K562 (cell line): ENCODE data around the gene KYAT1. TPM values are rescaled to one million over a fixed set of nuclear protein-coding genes. Genes with fewer than 3 reads are reported as not detected.

Experiments used
- ATAC-seq: fragments of 200-7000 bp; cut with Tn5 transposase; 3 replicates; pipeline ENCODE4 v1.9.1; 2020; ENCODE audit warnings: moderate library complexity
- BruUV-seq: library from RNA; stranded (reverse); fragments of 400-500 nt; replicated peaks from 2 replicates; lab custom pipeline; 2021; lab: Mats Ljungman, UMichigan
- CTCF ChIA-PET: fragments of 300-600 bp; formaldehyde crosslinking; extraction: SDS; loops from one replicate; lab custom pipeline; 2021; ENCODE audit warnings: low intra/inter-chr PET ratio; lab: Yijun Ruan, JAX
- POLR2A ChIA-PET: fragments of 300-600, 350-650 bp; sonication (Branson Sonifier 250); formaldehyde crosslinking; extraction: SDS; loops from one replicate; lab custom pipeline; 2021; ENCODE audit warnings: antibody characterized with exemption, inconsistent platforms; lab: Yijun Ruan, JAX
- DNase-seq, 4 experiments: peaks; one replicate each; pipeline versions ENCODE4 v3.0.0 to v3.0.0-alpha.2; 2011 to 2018; ENCODE audit warnings: low spot score in 3 of 4, mixed read lengths in 3 of 4; ENCODE audit errors: extremely low read depth in 1 of 4
- FAIRE-seq: peaks from 2 replicates; lab custom pipeline; 2011; peaks lifted over from hg19 to GRCh38; lab: Jason Lieb, UNC
- H2AFZ ChIP-seq: 2 replicates; pipeline ENCODE4 v1.6.0; 2011; ENCODE audit warnings: low read depth, low read length, control low read depth, inconsistent platforms
- H3K27ac ChIP-seq: fragments of 200-600 bp; 3 replicates; pipeline ENCODE4 v1.8.0; 2011; ENCODE audit warnings: low read depth, mild to moderate bottlenecking, control low read depth, inconsistent platforms, low read length, moderate library complexity, mixed read lengths; ENCODE audit errors: extremely low read depth
- H3K27me3 ChIP-seq, 2 experiments: fragments of 300-600 bp in 1 of 2; 2 replicates in 1 of 2; 3 replicates in 1 of 2; pipeline versions ENCODE4 v1.6.0 to v1.8.0; 2011; ENCODE audit warnings: inconsistent platforms in 2 of 2, low read length in 2 of 2, mild to moderate bottlenecking in 1 of 2, mixed read lengths in 1 of 2, moderate library complexity in 1 of 2; ENCODE audit not compliant: control insufficient read depth in 2 of 2, insufficient read depth in 2 of 2
- H3K36me3 ChIP-seq: fragments of 300-600 bp; 3 replicates; pipeline ENCODE4 v1.8.0; 2011; ENCODE audit warnings: mild to moderate bottlenecking, low read length, inconsistent platforms; ENCODE audit not compliant: control insufficient read depth, insufficient read depth
- H3K4me1 ChIP-seq, 2 experiments: fragments of 200-600 bp in 1 of 2; replicated peaks in 1 of 2; 2 replicates in 1 of 2; 3 replicates in 1 of 2; pipeline versions ENCODE4 v1.5.1 to v1.8.0; 2011; ENCODE audit warnings: inconsistent platforms in 2 of 2, low read length in 2 of 2, mild to moderate bottlenecking in 1 of 2, mixed read lengths in 1 of 2, moderate library complexity in 1 of 2; ENCODE audit not compliant: control insufficient read depth in 2 of 2, insufficient read depth in 2 of 2
- H3K4me2 ChIP-seq: 2 replicates; pipeline ENCODE4 v1.6.1; 2011; ENCODE audit warnings: low read length, control low read depth, inconsistent platforms, mixed read lengths; ENCODE audit not compliant: insufficient read depth
- H3K4me3 ChIP-seq: fragments of 200-600 bp; sonication (generic), shearing (Covaris generic); 2 replicates; pipeline ENCODE4 v1.5.1; 2016; ENCODE audit warnings: control low read depth, inconsistent platforms
- H3K79me2 ChIP-seq: fragments of 200-600 bp; 3 replicates; pipeline ENCODE4 v1.8.0; 2011; ENCODE audit warnings: low read length, inconsistent platforms; ENCODE audit not compliant: control insufficient read depth, insufficient read depth
- H3K9ac ChIP-seq, 2 experiments: 2 replicates each; pipeline versions ENCODE4 v1.6.0 to v1.6.1; 2011; ENCODE audit warnings: low read depth in 2 of 2, low read length in 2 of 2, control low read depth in 1 of 2, inconsistent platforms in 1 of 2, mild to moderate bottlenecking in 1 of 2, mixed read lengths in 1 of 2; ENCODE audit not compliant: insufficient read depth in 1 of 2
- H3K9me1 ChIP-seq: one replicate; pipeline ENCODE4 v1.6.0; 2011; ENCODE audit warnings: inconsistent platforms, mild to moderate bottlenecking, low read length, moderate library complexity; ENCODE audit not compliant: control insufficient read depth, insufficient read depth
- H3K9me3 ChIP-seq: replicated peaks from 2 replicates; pipeline ENCODE4 v1.5.1; 2011; ENCODE audit warnings: low read depth, low read length, inconsistent platforms; ENCODE audit not compliant: control insufficient read depth, insufficient read depth
- H4K20me1 ChIP-seq: replicated peaks from 2 replicates; pipeline ENCODE4 v1.6.1; 2011; ENCODE audit warnings: low read length, inconsistent platforms, mixed read lengths; ENCODE audit not compliant: control insufficient read depth, insufficient read depth
- DLX4 ChIP-seq: fragments of 250-450 bp; sonication (Bioruptor Pico); IDR thresholded peaks from 2 replicates; pipeline ENCODE4 v1.6.1; 2021; ENCODE audit warnings: mild to moderate bottlenecking
- ESRRA ChIP-seq: fragments of 450-650 bp; IDR thresholded peaks from 2 replicates; pipeline ENCODE4 v1.6.1; 2014; ENCODE audit warnings: low read depth, mild to moderate bottlenecking, moderate library complexity, borderline replicate concordance
- HDAC3 ChIP-seq: fragments of 450-650 bp; IDR thresholded peaks from 2 replicates; pipeline ENCODE4 v1.6.1; 2018; ENCODE audit warnings: borderline replicate concordance, mild to moderate bottlenecking, moderate library complexity; ENCODE audit not compliant: partially characterized antibody
- PBX2 ChIP-seq, 2 experiments: IDR thresholded peaks in 1 of 2; conservative IDR thresholded peaks in 1 of 2; 2 replicates each; pipeline ENCODE4 v1.6.1; 2016; ENCODE audit warnings: low read depth in 2 of 2, mild to moderate bottlenecking in 1 of 2, missing compliant biosample characterization in 1 of 2, missing genetic modification characterization in 1 of 2, moderate library complexity in 1 of 2
- ZFP1 ChIP-seq: fragments of 450-650 bp; formaldehyde crosslinking; IDR thresholded peaks from 2 replicates; pipeline ENCODE4 v1.4.0; 2020; ENCODE audit warnings: mild to moderate bottlenecking, mixed read lengths
- ZNF518B ChIP-seq: fragments of 250-450 bp; sonication (Bioruptor Pico); IDR thresholded peaks from 2 replicates; pipeline ENCODE4 v1.5.0; 2021; ENCODE audit warnings: mild to moderate bottlenecking, moderate library complexity
- ZNF668 ChIP-seq: fragments of 250-450 bp; sonication (Bioruptor Pico); IDR thresholded peaks from 2 replicates; pipeline ENCODE4 v1.8.0; 2022; ENCODE audit warnings: mild to moderate bottlenecking, inconsistent platforms
- WGBS: fragments of 100-300 bp; shearing (Covaris generic); methylation state at CpG from one replicate; pipeline ENCODE4 v1.1.6; 2016; ENCODE audit warnings: low coverage, mixed read lengths; ENCODE audit not compliant: insufficient coverage; ENCODE audit errors: missing lambda C conversion rate; 5-methylcytosine and 5-hydroxymethylcytosine counted together
- in situ Hi-C: fragments of 300-500 bp; cut with MboI; formaldehyde crosslinking; loops from 4 replicates; pipeline ENCODE4 v1.15.0; 2018; ENCODE audit warnings: inconsistent platforms, mixed read lengths
- intact Hi-C: fragments of 100-400 bp; cut with micrococcal nuclease; formaldehyde crosslinking; loops from 2 replicates; pipeline ENCODE4 v1.14.2; 2022
- polyA plus RNA-seq, 8 experiments: library from polyadenylated mRNA; depleted of rRNA in 4 of 8; stranded (reverse) in 5 of 8; unstranded in 3 of 8; fragments of >200 nt; fragmentation: Nextera tagmentation in 2 of 8; fragmentation: Illumina TruSeq in 1 of 8; extraction: Ambion mirVana in 2 of 8; extraction: Trizol in 1 of 8; gene quantifications; 2 replicates each; pipeline versions ENCODE4 v1.2.1 to v1.2.3, GENCODE V29; 2011 to 2014; ENCODE audit warnings: inconsistent platforms in 1 of 8, missing spikeins in 1 of 8
- total RNA-seq, 7 experiments: library from RNA; depleted of rRNA in 6 of 7; stranded (reverse); fragments of >200 nt in 6 of 7; fragmentation: Illumina TruSeq in 2 of 7; extraction: Trizol in 2 of 7; gene quantifications; 2 replicates each; pipeline versions ENCODE4 v1.2.1 to v1.2.3, GENCODE V29; 2011 to 2021; ENCODE audit warnings: low replicate concordance in 1 of 7
- TF ChIP-seq, protein P1 (sequence below): sonication (generic); formaldehyde crosslinking; IDR thresholded peaks from 2 replicates; pipeline ENCODE4 v1.8.1; 2023; ENCODE audit warnings: mild to moderate bottlenecking, missing genetic modification reagents
- TF ChIP-seq, protein P2 (sequence below), 2 experiments: fragments of 450-650 bp in 1 of 2; IDR thresholded peaks; 2 replicates each; pipeline ENCODE4 v1.6.1; 2011 to 2017; ENCODE audit warnings: low read depth in 2 of 2, antibody characterized with exemption in 1 of 2, borderline replicate concordance in 1 of 2, low read length in 1 of 2, mild to moderate bottlenecking in 1 of 2, mixed read lengths in 1 of 2; ENCODE audit not compliant: control insufficient read depth in 1 of 2

KYAT1 gene
- total and polyA plus RNA-seq, 9 of the 15 experiments (the other 6 are each of a cell fraction or from before 2014, with no cell fraction given), result 6.4 to 16.8 (median 11.1) TPM

DNA sequence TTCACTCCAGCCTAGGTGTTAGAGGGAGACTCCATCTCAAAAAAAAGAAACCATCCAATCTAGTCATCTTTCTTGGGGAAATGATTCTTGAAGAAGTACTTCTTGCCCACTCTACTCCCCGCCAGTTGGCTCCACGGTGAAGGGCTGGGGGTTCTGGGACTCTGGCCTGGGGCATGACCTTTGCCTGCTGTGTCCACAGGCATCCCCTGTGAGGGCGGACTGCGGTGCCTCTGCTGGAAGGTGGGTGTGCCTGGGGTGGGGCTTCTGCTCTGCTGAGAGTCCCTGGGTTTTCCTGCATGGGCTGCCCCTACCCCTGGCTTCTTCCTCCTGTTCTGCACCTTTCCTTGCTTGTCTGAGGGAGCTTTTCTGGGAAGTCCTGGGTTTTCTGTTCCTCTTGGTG lies 91.2 kb downstream of the KYAT1 start:
- Histone ChIP-seq H2AFZ (no peak overlapping the region), H4K20me1 (no peaks in the 10 kb centered on the region), H3K4me1 (peaks cover 6 to 17% of the 10 kb centered on the region in 2 experiments; a peak in 4 of 5 replicates), H3K4me3 (no peak overlapping the region), H3K4me2 (no peak overlapping the region), H3K79me2 (peaks cover 22% of the 10 kb centered on the region), H3K9me3 (no peaks in the 10 kb centered on the region), H3K36me3 (peaks cover 54% of the 10 kb centered on the region), H3K27ac (no peak overlapping the region), H3K9me1 (no peaks in the 10 kb centered on the region), H3K27me3 (no peaks in the 10 kb centered on the region), H3K9ac (peak overlapping the region in 1 of 2 experiments; percentile 19; a peak in 1 of 4 replicates)
- no TSS peak for BruUV-seq
- CTCF ChIA-PET, result no interaction called here
- intact Hi-C loops, result no loop called here
- in situ Hi-C loops, result no loop called here
- ATAC-seq (no peak), DNase-seq (no peak), FAIRE-seq (no peak)
- 82% methylated on average over 4 of the region's 4 CpGs for WGBS
- POLR2A ChIA-PET, result interaction anchor here (0.6 kb wide), 1 partner anchor 19 kb away, joined by 3 read pairs; the partner anchor contains the start of gene ZER1
- TF ChIP-seq ESRRA (no peak), ZNF668 (no peak), DLX4 (CRISPR knock-in tag) (no peak), ZNF518B (CRISPR knock-in tag) (no peak), ZFP1 (no peak), HDAC3 (no peak), PBX2 (CRISPR knock-in tag; IDR thresholded peaks at IDR 0.05; ENCODE audit: low read depth) (no peak), PBX2 (tag; conservative IDR thresholded peaks at IDR 0.05; ENCODE audit: low read depth) (no peak)
- TF ChIP-seq, protein P1, sequence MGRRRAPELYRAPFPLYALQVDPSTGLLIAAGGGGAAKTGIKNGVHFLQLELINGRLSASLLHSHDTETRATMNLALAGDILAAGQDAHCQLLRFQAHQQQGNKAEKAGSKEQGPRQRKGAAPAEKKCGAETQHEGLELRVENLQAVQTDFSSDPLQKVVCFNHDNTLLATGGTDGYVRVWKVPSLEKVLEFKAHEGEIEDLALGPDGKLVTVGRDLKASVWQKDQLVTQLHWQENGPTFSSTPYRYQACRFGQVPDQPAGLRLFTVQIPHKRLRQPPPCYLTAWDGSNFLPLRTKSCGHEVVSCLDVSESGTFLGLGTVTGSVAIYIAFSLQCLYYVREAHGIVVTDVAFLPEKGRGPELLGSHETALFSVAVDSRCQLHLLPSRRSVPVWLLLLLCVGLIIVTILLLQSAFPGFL, result no peak
- TF ChIP-seq, protein P2, sequence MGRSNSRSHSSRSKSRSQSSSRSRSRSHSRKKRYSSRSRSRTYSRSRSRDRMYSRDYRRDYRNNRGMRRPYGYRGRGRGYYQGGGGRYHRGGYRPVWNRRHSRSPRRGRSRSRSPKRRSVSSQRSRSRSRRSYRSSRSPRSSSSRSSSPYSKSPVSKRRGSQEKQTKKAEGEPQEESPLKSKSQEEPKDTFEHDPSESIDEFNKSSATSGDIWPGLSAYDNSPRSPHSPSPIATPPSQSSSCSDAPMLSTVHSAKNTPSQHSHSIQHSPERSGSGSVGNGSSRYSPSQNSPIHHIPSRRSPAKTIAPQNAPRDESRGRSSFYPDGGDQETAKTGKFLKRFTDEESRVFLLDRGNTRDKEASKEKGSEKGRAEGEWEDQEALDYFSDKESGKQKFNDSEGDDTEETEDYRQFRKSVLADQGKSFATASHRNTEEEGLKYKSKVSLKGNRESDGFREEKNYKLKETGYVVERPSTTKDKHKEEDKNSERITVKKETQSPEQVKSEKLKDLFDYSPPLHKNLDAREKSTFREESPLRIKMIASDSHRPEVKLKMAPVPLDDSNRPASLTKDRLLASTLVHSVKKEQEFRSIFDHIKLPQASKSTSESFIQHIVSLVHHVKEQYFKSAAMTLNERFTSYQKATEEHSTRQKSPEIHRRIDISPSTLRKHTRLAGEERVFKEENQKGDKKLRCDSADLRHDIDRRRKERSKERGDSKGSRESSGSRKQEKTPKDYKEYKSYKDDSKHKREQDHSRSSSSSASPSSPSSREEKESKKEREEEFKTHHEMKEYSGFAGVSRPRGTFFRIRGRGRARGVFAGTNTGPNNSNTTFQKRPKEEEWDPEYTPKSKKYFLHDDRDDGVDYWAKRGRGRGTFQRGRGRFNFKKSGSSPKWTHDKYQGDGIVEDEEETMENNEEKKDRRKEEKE (IDR thresholded peaks at IDR 0.05; ENCODE audit: borderline replicate concordance in 1 of 2, control insufficient read depth in 1 of 2, low read depth in 2 of 2, low read length in 1 of 2), result no peak
